ENCODE data around the gene SLC5A3.

SLC5A3 gene

GRCh38 chr21:34073032-34073748, at the start of gene SLC5A3, which contains the start of gene MRPS6:
Gene SLC5A3, plus strand, starts transcription at chr21:34073578. Its CDS starts 21,621 bp downstream, at chr21:34095199.
Gene MRPS6, plus strand, starts transcription at chr21:34073578. Its CDS starts 123 bp downstream, at chr21:34073701.
- peak; percentile 96 for DNase-seq (ENCODE audit: low spot score)

- DNase-seq (ENCODE audit: low spot score) = no peak
These were observed 49.5 kb upstream of the SLC5A3 start for GRCh38 chr21:34023691-34024373.

- no peak for DNase-seq (ENCODE audit: low spot score)
These were observed 49.0 kb upstream of the SLC5A3 start for GRCh38 chr21:34024374-34024693.

- DNase-seq (ENCODE audit: low spot score) = peak; percentile 18
These were observed 45.5 kb upstream of the SLC5A3 start for GRCh38 chr21:34027721-34028461.

GRCh38 chr21:34029743-34030528, 43.4 kb upstream of the SLC5A3 start:
- DNase-seq (ENCODE audit: low spot score) = peak; percentile 72

GRCh38 chr21:34031835-34032370, 41.5 kb upstream of the SLC5A3 start:
- no peak for DNase-seq (ENCODE audit: low spot score)

- DNase-seq (ENCODE audit: low spot score) = no peak
These were observed 38.9 kb upstream of the SLC5A3 start for GRCh38 chr21:34034369-34035014.

- DNase-seq (ENCODE audit: low spot score) = no peak
These were observed 37.6 kb upstream of the SLC5A3 start for GRCh38 chr21:34035619-34036354.

- peak; percentile 37 for DNase-seq (ENCODE audit: low spot score)
These were observed 36.2 kb upstream of the SLC5A3 start for GRCh38 chr21:34037009-34037795.

- DNase-seq (ENCODE audit: low spot score) = no peak
These were observed 33.5 kb upstream of the SLC5A3 start for GRCh38 chr21:34039678-34040382.

- no peak for DNase-seq (ENCODE audit: low spot score)
These were observed 30.6 kb upstream of the SLC5A3 start for GRCh38 chr21:34042735-34043134.

GRCh38 chr21:34043333-34043732, 30.0 kb upstream of the SLC5A3 start:
- no peak for DNase-seq (ENCODE audit: low spot score)

- no peak for DNase-seq (ENCODE audit: low spot score)
These were observed 26.5 kb upstream of the SLC5A3 start for GRCh38 chr21:34046917-34047316.

GRCh38 chr21:34047835-34048234, 25.5 kb upstream of the SLC5A3 start:
- no peak for DNase-seq (ENCODE audit: low spot score)

GRCh38 chr21:34052171-34052570, 21.2 kb upstream of the SLC5A3 start:
- DNase-seq (ENCODE audit: low spot score) = no peak

GRCh38 chr21:34054259-34054658, 19.1 kb upstream of the SLC5A3 start:
- DNase-seq (ENCODE audit: low spot score) = no peak

GRCh38 chr21:34055615-34056014, 17.8 kb upstream of the SLC5A3 start:
- no peak for DNase-seq (ENCODE audit: low spot score)

- DNase-seq (ENCODE audit: low spot score) = no peak
These were observed 11.4 kb upstream of the SLC5A3 start for GRCh38 chr21:34061983-34062382.

- DNase-seq (ENCODE audit: low spot score) = peak; percentile 43
These were observed 8.4 kb upstream of the SLC5A3 start for GRCh38 chr21:34065027-34065426.

All from GM03348 (cell line).